PC-9 (cell line): ENCODE data around the gene CACNA1B. TPM values are rescaled to one million over a fixed set of nuclear protein-coding genes. Genes with fewer than 3 reads are reported as not detected.

ENCODE experiments used
- BruUV-seq: library from RNA; stranded (reverse); fragments of 400-500 nt; replicated peaks from 2 replicates; lab custom pipeline; 2021; lab: Mats Ljungman, UMichigan
- CTCF ChIA-PET: fragments of 300-600 bp; sonication (Branson Sonifier 250); formaldehyde crosslinking; loops from one replicate; lab custom pipeline; 2022; ENCODE audit warnings: antibody characterized with exemption; lab: Charles Lee
- POLR2A ChIA-PET: fragments of 300-600 bp; sonication (Branson Sonifier 250); formaldehyde crosslinking; loops from one replicate; lab custom pipeline; 2022; ENCODE audit warnings: antibody characterized with exemption; ENCODE audit not compliant: unreplicated experiment; lab: Charles Lee
- DNase-seq, 2 experiments: peaks; one replicate each; pipeline versions ENCODE4 v3.0.0 to v3.0.0-alpha.2; 2015 to 2022; ENCODE audit warnings: mixed read lengths in 1 of 2
- H2AFZ ChIP-seq: fragments of 200-600 bp; sonication (generic); 2 replicates; pipeline ENCODE4 v1.8.1; 2017; ENCODE audit warnings: antibody characterized with exemption
- H3F3A ChIP-seq: fragments of 200-600 bp; sonication (generic); 2 replicates; pipeline ENCODE4 v1.8.1; 2017; ENCODE audit warnings: antibody characterized with exemption, mild to moderate bottlenecking, low read depth; ENCODE audit not compliant: insufficient read depth
- H3K27ac ChIP-seq: fragments of 200-600 bp; sonication (generic); 2 replicates; pipeline ENCODE4 v1.6.1; 2016; ENCODE audit warnings: mixed run types
- H3K27me3 ChIP-seq: fragments of 200-600 bp; sonication (generic); 2 replicates; pipeline ENCODE4 v1.6.1; 2016; ENCODE audit warnings: low read depth, mixed run types; ENCODE audit not compliant: insufficient read depth
- H3K36me3 ChIP-seq: fragments of 200-600 bp; sonication (generic); 2 replicates; pipeline ENCODE4 v1.6.1; 2016; ENCODE audit warnings: low read depth, mixed run types
- H3K4me1 ChIP-seq: fragments of 200-600 bp; sonication (generic); replicated peaks from 2 replicates; pipeline ENCODE4 v1.6.1; 2016; ENCODE audit warnings: mixed run types; ENCODE audit not compliant: insufficient read depth
- H3K4me2 ChIP-seq: fragments of 200-600 bp; sonication (generic); 2 replicates; pipeline ENCODE4 v1.6.1; 2017; ENCODE audit warnings: mixed run types
- H3K4me3 ChIP-seq: fragments of 200-600 bp; sonication (generic); 2 replicates; pipeline ENCODE4 v1.6.1; 2016; ENCODE audit warnings: mixed run types
- H3K79me2 ChIP-seq: fragments of 200-600 bp; sonication (generic); 2 replicates; pipeline ENCODE4 v1.6.1; 2017; ENCODE audit warnings: low read depth, mixed run types
- H3K9me2 ChIP-seq: fragments of 200-600 bp; sonication (generic); 2 replicates; pipeline ENCODE4 v1.8.1; 2017; ENCODE audit warnings: mild to moderate bottlenecking; ENCODE audit not compliant: insufficient read depth
- H3K9me3 ChIP-seq: fragments of 200-600 bp; sonication (generic); 2 replicates; pipeline ENCODE4 v1.8.1; 2016; ENCODE audit warnings: low read depth; ENCODE audit not compliant: insufficient read depth
- H4K20me1 ChIP-seq: fragments of 200-600 bp; sonication (generic); 2 replicates; pipeline ENCODE4 v1.8.1; 2017; ENCODE audit not compliant: insufficient read depth
- CTCF ChIP-seq: fragments of 200-600 bp; sonication (generic); conservative IDR thresholded peaks from 2 replicates; pipeline ENCODE4 v1.6.1; 2017; ENCODE audit warnings: mixed run types, antibody characterized with exemption, mild to moderate bottlenecking, moderate library complexity
- EZH2 ChIP-seq: fragments of 200-600 bp; sonication (generic); IDR thresholded peaks from 2 replicates; pipeline ENCODE4 v1.8.0; 2017; ENCODE audit warnings: antibody characterized with exemption, low read depth
- intact Hi-C: fragments of 100-400 bp; cut with micrococcal nuclease; formaldehyde crosslinking; loops from one replicate; pipeline ENCODE4 v1.10.0; 2022; ENCODE audit not compliant: unreplicated experiment
- total RNA-seq: library from RNA; stranded (reverse); gene quantifications from 2 replicates; pipeline ENCODE4 v1.2.3, GENCODE V29; 2021

The CACNA1B gene
- total RNA-seq, 1 experiment from 2014 or later, result not detected

DNA sequence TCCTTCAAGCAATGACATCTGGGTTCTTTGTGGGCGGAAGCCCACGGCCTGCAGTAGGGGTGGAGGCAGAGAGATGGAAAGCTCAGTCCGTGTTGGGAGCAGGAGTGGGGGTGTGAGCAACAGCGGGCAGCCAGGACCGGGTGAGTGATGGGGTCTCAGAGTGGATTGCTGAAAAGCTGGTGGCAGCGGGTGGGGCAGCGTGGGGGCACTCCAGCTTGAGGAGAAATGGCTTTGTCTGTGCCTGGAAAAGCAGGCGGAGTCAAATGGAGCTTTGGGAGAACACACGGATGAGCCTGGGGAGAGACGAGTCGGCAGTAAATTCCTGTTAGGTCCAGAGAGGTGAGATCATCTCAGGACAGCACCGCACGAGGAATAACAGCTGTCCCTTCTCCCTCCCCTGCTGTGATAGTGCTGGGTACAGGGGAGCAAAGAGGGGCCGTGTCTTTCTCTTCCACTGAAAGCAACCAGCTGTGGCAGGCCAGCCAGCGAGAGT lies 42.1 kb downstream of the CACNA1B start:
- CTCF ChIA-PET, result no interaction called here
- Histone ChIP-seq H4K20me1 (no peaks in the 10 kb centered on the region), H3K4me3 (no peak overlapping the region), H3K9me2 (no peaks in the 10 kb centered on the region), H3K27me3 (peaks cover 69% of the 10 kb centered on the region), H3K27ac (no peak overlapping the region), H3K4me2 (no peak overlapping the region), H3F3A (no peaks in the 10 kb centered on the region), H3K9me3 (no peaks in the 10 kb centered on the region), H2AFZ (no peak overlapping the region), H3K79me2 (no peaks in the 10 kb centered on the region), H3K36me3 (no peaks in the 10 kb centered on the region), H3K4me1 (no peaks in the 10 kb centered on the region)
- TF ChIP-seq EZH2 (no peak), CTCF (no peak)
- BruUV-seq, result no TSS peak
- POLR2A ChIA-PET, result no interaction called here
- no peak for DNase-seq
- intact Hi-C loops, result no loop called here

GRCh38 chr9:137920753-137921152 lies 43.2 kb downstream of the CACNA1B start:
- no peak for DNase-seq
- no peak overlapping the region for H3K27ac ChIP-seq
- H3K4me1 ChIP-seq, result no peaks in the 10 kb centered on the region
- POLR2A ChIA-PET, result no interaction called here
- no peak overlapping the region for H3K4me3 ChIP-seq
- intact Hi-C loops, result no loop called here
- no peak overlapping the region for H2AFZ ChIP-seq
- no peak overlapping the region for H3K4me2 ChIP-seq
- no peaks in the 10 kb centered on the region for H3K9me3 ChIP-seq
- no peaks in the 10 kb centered on the region for H3K36me3 ChIP-seq
- no peak for TF ChIP-seq EZH2
- H3F3A ChIP-seq, result no peaks in the 10 kb centered on the region
- BruUV-seq, result no TSS peak
- no peaks in the 10 kb centered on the region for H3K79me2 ChIP-seq
- no peaks in the 10 kb centered on the region for H3K9me2 ChIP-seq
- H4K20me1 ChIP-seq, result no peaks in the 10 kb centered on the region
- CTCF ChIA-PET, result no interaction called here
- peaks cover 67% of the 10 kb centered on the region for H3K27me3 ChIP-seq

DNA sequence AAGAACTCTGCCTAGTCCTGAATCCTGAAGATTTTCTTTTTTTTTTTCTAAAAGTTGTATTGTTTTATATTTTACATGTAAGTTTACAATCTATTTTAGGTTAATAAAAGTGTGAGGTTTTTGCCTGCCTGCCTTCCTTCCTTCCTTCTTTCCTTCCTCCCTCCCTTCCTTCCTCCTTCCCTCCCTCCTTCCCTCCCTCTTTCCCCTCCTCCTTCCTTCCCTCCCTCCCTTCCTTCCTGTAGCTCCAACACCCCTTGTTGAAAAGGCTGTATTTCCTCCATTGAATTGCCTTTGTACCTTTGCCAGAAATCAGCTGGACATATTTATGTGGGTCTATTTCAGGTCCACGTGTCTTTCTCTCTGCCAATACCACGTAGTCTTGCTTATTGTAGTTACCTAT lies 46.6 kb downstream of the CACNA1B start:
- Histone ChIP-seq H3K4me1 (no peaks in the 10 kb centered on the region), H4K20me1 (no peaks in the 10 kb centered on the region), H3K36me3 (no peaks in the 10 kb centered on the region), H3K4me2 (no peak overlapping the region), H3K9me3 (no peaks in the 10 kb centered on the region), H3K27me3 (peaks cover 63% of the 10 kb centered on the region), H3K79me2 (no peaks in the 10 kb centered on the region), H3K9me2 (no peaks in the 10 kb centered on the region), H3F3A (no peaks in the 10 kb centered on the region), H2AFZ (no peak overlapping the region), H3K27ac (no peak overlapping the region), H3K4me3 (no peak overlapping the region)
- intact Hi-C loops, result no loop called here
- ChIA-PET CTCF (no interaction called here), POLR2A (no interaction called here)
- DNase-seq, result no peak
- TF ChIP-seq EZH2, result no peak
- TF ChIP-seq CTCF, result no peak
- no TSS peak for BruUV-seq

- no peaks in the 10 kb centered on the region for H3K9me2 ChIP-seq
- no peak overlapping the region for H3K27ac ChIP-seq
- no peak overlapping the region for H2AFZ ChIP-seq
- no peaks in the 10 kb centered on the region for H3K36me3 ChIP-seq
- intact Hi-C loops, result no loop called here
- ChIA-PET POLR2A (no interaction called here), CTCF (no interaction called here)
- H3K4me3 ChIP-seq, result no peak overlapping the region
- H3K4me2 ChIP-seq, result no peak overlapping the region
- H4K20me1 ChIP-seq, result no peaks in the 10 kb centered on the region
- no peak for DNase-seq
- no peaks in the 10 kb centered on the region for H3K4me1 ChIP-seq
- H3K79me2 ChIP-seq, result no peaks in the 10 kb centered on the region
- H3K9me3 ChIP-seq, result no peaks in the 10 kb centered on the region
- no peaks in the 10 kb centered on the region for H3F3A ChIP-seq
- H3K27me3 ChIP-seq, result peaks cover 63% of the 10 kb centered on the region
- BruUV-seq, result no TSS peak
- TF ChIP-seq CTCF (no peak), EZH2 (no peak)
Measured at GRCh38 chr9:137924761-137925369, 47.3 kb downstream of the CACNA1B start.
